HG03135 (cell line): ENCODE measurements around the gene MAP1S.
A peak's percentile ranks its signal among the peaks of the same experiment; 100 is the strongest.

Experiments used
- ATAC-seq: cut with Tn5 transposase; IDR thresholded peaks from one replicate; pipeline ENCODE4 v1.9.1; 2021; ENCODE audit warnings: mild to moderate bottlenecking, moderate library complexity; ENCODE audit not compliant: unreplicated experiment

The MAP1S gene

GRCh38 chr19:17718947-17719711 lies at the start of gene MAP1S:
TSS of gene MAP1S (plus strand) at chr19:17719480. CDS start at chr19:17719503, 23 bp downstream.
- peak; percentile 66 for ATAC-seq

DNA sequence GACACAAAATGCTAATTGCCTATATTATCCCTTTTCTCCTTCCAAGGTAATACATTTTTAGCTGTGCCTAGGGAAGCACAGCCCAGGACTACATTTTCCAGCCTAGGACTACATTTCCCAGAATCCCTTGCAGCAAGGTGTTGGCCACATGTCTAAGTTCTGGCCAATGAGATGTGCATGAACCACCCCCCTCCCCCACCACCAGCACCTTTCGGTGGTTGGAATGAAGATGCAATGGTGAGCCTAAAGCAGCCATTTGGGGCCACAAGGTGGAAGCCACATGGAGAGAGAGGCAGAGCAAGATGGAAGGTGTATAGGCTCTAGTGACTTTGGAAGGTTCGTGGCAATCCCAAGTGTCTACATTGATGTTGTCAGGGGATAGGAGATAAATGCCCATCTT lies 47.4 kb upstream of the MAP1S start:
- ATAC-seq = no peak

- ATAC-seq = no peak
These were observed 45.1 kb upstream of the MAP1S start for GRCh38 chr19:17673937-17674799.

DNA sequence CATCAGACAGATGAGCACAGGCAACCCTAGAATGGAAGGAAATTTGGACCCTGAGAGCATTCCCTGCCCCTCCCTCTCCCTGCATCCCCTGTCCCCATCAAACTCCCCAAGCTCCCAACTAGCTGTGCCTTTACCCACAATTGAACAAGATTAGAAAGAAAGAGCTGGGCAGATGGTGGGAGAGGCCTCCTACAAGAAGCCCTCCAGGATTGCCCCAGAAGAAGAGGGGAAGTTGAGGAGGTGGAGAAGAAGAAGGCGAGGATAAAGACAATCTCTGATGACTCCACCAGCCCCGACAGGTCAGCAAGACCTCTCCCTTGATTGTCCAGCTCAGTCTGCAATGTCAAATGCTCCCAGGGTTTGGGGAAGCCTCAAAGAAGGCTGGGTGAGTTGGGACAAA lies 43.0 kb upstream of the MAP1S start:
- no peak for ATAC-seq

DNA sequence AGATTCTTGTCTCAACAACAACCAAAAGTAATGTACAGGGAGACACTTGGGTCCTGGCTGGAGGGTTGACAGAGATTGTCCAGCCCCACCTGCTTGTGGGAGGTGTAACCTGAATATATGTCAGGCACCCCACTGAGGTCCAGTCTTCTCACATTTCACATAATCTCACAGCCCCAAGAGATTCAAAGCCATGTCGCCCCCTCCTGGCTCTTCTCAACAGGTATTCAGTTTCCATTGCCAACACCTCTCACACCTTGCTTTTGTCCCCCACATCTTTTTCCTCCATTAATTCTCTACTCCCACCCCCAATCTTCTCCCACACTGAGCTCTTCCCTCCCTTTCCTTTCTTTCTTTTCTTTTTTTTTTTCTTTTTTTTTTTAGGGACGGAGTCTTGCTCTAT lies 42.3 kb upstream of the MAP1S start:
- no peak for ATAC-seq

- no peak for ATAC-seq
These were observed 40.4 kb upstream of the MAP1S start for GRCh38 chr19:17678836-17679235.

DNA sequence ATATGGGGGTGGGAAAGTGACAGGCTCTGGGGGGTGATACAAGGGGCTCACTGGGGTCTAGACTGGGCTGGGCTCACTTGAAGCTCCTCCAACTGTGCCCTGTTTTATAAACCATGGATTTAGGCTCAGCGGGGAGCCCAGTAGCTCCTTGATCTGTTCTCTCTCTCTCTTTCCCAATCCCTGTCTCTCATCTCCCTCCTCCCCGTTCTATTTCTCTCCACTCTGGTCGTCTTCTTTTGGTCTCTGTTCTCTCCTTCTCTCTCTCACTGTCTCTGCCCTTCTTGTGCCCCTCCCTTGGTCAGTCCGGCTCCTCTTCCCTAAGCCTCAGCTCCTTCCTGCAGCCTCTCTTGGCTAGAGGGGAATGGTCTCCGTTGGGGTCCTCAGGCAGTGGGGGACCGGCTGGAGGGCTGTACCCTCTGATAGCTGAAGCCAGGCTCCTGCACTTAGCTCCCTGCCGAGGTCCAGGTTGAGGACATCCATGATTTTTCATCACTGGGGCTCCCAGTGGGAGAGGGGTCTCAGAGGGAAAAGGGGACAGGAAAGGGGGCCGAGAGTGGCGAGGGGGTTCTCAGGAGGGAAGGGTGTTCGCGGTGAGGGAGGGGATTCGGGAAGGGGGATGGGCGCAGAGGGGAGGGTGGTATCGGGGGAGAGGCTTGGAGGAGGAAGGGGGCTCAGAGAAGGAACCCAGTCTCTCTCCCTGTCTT lies 39.6 kb upstream of the MAP1S start:
- no peak for ATAC-seq

- ATAC-seq = peak; percentile 67
These were observed 39.0 kb upstream of the MAP1S start for GRCh38 chr19:17680230-17680722.

DNA sequence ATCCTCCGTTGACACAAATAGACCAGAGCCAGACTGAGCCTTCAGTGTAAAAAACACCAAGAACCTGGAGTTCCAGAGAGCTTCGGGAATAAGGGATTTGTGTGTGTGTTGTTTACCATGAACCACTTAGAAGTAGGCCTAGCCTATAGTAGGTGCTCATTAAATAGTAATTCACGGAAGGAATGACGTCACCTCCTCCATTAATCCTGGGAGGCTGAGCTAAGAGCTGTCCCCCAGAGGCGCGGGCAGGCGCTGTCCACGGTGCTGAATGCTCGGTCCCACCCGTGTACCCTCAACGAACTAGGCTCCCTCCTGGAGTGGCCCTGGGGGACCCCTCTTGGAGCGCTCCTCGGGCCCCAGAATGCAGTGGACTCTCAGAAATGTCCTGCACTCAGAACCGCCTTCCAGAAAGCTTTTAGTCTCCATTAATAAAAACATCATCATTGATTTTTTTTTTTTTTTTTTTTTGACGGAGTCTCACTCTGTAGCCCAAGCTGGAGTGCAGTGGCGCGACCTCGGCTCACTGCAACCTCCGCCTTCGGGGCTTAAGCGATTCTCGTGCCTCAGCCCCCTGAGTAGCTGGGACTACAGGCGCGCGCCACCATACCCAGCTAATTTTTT lies 37.7 kb upstream of the MAP1S start:
- no peak for ATAC-seq

GRCh38 chr19:17682273-17682672 lies 37.0 kb upstream of the MAP1S start:
- ATAC-seq = no peak

- ATAC-seq = no peak
These were observed 36.2 kb upstream of the MAP1S start for GRCh38 chr19:17683078-17683477.

DNA sequence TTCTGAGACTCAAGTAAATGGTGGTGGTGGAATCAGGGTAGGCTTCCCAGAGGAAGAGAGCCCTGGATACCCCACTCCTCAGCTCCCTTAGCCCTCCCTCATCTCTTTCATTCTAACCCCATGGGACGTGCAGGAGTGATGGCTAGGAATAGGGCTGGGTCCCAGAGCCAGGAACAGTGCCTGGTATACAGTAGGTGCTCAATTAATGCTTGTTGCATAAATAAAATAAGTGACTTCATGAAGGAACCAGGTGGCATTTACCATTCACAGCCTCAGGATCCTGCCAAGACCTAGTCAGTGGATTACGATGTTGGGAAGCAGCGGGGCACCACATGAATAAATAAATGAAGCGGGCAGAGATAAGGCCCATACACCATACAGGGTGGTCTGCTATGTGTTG lies 35.0 kb upstream of the MAP1S start:
- ATAC-seq = no peak

DNA sequence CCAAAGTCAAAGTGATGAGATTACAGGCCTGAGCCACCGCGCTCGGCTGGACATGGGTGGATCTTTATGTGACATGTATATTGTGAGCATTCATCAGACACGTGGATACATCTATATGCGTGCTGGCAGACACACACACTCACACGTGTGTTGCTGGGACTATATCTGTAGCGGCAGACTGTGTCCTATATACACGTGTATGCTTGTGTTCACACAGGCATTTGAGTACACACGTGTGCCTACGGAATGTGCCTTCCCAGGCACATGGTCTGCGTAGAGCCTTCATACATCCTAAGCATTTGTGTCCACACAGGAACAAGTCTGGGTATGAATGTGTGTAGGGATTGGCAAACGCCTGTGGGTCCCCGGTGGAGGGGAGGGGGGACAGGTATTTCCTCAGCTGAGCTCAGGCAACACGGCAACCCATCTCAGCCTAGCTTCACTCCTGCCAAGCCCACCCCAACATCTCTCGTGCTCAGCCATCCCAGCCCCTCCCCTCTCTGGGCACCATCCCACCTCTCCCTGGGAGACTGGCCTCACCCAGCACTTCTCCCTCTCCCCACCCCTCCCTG lies 33.7 kb upstream of the MAP1S start:
- ATAC-seq = no peak

DNA sequence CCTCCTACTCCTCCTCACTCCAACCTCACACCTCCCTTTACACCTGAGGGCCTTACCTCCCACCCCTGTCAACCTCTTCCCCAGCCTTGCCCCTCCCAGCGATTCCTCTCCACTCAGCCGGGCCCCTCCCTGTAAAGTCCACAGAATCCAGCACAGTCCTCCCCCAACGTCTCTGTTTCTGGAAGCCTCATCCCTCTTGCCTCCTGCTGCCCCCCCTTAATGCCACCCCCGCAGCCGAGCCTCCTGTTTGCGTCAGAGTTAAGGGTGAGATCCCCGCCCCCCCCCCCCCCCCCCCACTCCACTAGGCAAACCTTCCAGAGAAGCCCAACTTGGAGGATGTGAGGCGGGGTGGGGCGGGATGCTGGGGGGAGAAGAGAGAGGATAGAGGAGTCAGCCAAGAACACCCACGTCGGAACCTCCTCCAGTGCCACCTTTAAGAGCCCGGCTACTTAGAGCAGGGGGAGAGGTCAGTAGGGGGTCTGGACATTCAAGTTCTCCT lies 33.2 kb upstream of the MAP1S start:
- ATAC-seq = no peak

- ATAC-seq = no peak
These were observed 32.7 kb upstream of the MAP1S start for GRCh38 chr19:17686592-17687024.

DNA sequence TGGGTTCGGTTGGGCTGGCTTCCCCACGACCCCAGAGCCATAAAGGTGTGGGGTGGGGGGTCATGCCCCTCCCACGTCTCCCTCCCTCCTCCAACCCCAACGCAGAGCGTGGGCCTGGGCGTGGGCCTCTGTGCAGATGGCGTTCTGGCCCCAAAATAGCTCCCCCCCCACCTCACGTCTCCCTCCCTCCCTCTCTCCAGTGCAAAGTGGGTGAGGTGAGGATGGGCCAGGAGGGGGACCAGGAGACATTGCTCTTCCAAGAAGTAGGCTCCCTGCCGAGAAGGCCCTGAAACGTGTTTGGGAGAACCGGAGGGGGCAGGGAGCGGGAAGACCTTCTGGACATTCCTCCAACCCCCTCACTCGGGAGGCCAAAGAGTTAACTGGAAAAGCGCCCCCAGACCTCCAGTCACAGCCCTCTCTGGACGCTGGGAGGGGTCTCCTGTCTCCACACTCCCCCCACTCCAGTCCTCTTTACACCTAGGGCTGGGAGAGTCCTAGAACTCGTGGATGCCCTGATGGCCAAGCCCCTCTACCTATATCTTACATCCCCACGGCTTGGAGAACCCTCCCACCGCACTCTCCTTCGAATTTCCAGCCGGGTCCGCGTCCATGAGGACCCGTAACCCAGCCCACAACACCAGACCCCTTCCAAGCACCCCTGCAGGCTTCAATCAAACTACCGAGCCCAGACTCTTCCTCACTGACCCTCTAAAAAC lies 32.0 kb upstream of the MAP1S start:
- no peak for ATAC-seq

DNA sequence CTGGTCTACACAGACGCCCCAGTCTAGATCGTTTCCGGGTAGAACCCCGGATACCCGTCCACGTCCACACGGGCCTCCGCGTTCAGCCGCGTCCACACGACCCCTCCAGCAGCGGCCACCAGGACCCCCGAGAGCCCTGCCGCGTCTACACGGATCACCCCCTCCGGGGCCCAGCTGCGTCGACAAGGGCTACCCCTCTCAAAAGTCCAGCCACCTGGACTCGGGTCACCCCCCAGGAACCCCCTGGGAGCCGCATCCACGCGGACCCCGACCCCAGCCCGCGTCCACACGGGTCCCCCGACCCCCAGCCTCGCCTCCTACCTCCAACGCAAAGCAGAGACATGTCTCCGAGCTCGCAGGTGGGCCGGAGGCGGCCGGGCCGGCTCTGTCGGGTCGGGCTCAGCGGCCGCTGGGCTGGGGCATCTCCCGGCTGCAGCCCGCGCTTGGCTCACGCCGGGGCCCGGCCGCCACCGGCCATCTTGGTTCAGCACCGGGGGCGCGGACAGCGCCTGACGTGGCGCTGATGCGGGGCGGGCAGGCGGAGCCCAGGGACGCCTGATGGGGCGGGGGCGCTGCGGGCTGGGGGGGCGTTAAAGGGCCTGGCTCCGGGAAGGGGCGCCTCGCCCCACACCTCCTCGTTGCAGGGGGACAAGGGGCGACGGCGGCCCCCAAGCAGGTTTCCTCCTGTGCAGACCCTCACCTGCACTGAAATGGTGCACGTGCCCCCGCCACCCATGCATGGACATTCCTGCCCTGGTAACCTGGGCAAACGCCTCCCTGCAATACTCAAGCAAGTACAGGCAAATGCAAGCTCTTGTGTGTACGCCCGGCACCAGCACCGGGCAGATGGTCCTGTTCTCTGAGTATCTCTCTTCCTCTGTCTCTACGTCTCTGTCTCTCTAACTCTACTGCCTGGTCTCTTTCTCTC lies 31.2 kb upstream of the MAP1S start, which contains the start of gene UNC13A:
Gene UNC13A (minus strand): TSS at position 498 of the 928 bp plus-strand sequence. CDS start 155 bp downstream, at position 343.
- no peak for ATAC-seq

GRCh38 chr19:17688853-17689595 lies 30.3 kb upstream of the MAP1S start:
- ATAC-seq = no peak
